HL-60/S4 treated with phorbol 12-myristate 13-acetate at 8.2 ng/mL for 4 days and 3 days (cell line): Measurements from ENCODE around the gene MFRP.

Experiments used
- in situ Hi-C: fragments of 300-500 bp; cut with MboI; formaldehyde crosslinking; loops from 2 replicates; pipeline ENCODE4 v1.15.0; 2022; ENCODE audit warnings: low sequenced_read_pairs

MFRP gene

GRCh38 chr11:119338965-119339588 lies 7.4 kb downstream of the MFRP start:
- in situ Hi-C loops, result no loop called here

- in situ Hi-C loops, result no loop called here
These were observed 8.1 kb downstream of the MFRP start for GRCh38 chr11:119338318-119338890.

GRCh38 chr11:119337581-119338317 lies 8.8 kb downstream of the MFRP start:
- in situ Hi-C loops, result no loop called here

DNA sequence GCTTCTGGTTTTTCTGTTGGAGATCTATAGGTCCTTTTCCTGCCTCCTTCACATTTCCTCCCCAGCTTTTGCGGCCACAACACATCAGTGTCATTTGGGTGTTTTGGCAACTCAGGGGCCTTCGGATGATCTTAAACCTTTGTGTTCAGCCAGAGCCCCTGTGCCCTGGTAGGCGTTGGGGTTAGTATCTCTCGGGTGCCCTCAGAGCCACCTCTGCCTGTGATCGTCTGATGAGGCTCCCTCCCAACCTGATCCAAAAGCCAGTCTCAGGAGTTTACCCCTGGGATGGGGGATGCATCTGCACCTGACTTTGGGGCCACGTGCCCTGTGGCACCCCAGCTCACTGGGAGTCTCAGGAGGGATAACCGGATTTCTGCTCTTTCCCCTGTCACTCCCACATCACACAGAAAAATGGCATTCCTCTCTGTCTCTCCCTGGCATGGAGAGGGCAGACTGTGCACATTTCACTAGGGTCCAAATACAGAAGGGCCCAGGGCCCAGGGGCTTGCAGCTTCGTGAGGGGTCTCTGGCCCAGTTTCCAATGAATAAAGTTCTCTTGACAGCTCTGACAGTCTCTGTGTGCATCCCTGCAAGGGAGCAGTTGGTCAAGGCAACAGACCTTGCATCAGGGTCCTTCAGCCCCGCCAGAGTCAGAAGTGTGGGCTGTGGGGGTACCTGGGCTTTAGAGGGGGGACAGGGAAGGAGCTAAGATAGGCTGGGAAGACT lies 9.6 kb downstream of the MFRP start:
- in situ Hi-C loops, result no loop called here

DNA sequence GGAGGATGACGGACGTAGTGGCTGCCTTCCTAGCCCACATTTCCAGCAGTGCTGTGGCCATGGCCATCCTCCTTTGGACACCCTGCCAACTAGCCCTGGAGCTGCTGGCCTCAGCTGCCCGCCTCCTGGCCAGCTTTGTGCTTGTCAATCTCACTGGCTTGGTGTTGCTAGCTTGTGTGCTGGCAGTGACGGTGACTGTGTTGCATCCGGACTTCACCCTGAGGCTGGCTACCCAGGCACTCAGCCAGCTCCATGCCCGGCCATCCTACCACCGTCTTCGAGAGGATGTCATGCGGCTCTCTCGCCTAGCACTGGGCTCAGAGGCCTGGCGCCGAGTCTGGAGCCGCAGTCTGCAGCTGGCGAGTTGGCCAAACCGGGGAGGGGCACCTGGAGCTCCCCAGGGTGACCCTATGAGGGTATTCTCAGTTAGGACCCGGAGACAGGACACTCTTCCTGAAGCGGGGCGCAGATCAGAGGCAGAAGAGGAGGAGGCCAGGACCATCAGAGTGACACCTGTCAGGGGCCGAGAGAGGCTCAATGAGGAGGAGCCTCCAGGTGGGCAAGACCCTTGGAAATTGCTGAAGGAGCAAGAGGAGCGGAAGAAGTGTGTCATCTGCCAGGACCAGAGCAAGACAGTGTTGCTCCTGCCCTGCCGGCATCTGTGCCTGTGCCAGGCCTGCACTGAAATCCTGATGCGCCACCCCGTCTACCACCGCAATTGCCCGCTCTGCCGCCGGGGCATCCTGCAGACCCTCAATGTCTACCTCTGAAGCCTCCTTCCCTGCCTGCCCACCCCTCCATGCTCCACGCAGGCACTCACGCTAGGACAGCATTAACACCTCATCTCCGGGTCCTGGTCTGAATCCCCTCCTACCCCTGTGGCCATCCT lies 10.6 kb downstream of the MFRP start:
- in situ Hi-C loops, result no loop called here

GRCh38 chr11:119335091-119335654 lies 11.3 kb downstream of the MFRP start:
- in situ Hi-C loops, result no loop called here

DNA sequence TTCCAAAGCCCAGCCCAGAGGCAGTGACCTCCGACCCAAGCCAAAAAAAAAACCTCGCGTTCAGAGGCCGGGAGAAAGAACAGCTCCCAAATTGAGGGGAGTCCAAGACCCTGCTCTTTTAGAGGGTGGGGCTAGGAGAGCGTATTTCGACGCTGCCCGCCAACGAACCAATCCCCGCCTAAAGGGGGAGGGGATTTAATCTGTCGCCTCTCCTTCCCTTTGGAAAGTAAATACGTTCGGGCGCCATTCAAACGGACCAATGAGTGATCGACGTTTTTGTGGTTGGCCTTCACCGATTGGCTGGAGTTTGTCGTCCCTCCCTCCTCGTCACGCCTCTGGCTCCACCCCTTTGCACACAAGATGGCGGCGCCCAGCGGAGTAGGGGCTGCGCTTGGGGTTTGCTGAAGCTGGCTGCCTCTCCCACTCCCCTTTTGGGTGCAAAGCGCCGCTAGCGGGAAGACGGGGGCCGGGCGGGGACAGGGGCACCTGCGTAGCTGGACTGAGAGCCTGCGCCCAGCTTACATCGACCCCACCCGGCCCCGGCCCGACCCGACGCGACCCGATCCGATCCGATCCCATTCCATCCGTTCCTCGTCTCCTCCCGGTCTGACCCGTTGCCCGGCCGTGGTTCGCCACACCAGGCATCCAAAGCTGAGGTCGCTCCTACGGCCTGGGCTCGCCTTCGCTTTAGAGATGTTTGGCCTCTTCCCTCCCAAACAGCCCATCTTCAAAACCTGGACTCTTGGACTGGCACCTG lies 12.2 kb downstream of the MFRP start, which contains the start of gene RNF26:
Gene RNF26 (plus strand): TSS at position 354 of the 757 bp plus-strand sequence. CDS start 596 bp downstream, outside the sequence.
- in situ Hi-C loops, result no loop called here

GRCh38 chr11:119332111-119332765 lies 14.3 kb downstream of the MFRP start:
- in situ Hi-C loops, result no loop called here

DNA sequence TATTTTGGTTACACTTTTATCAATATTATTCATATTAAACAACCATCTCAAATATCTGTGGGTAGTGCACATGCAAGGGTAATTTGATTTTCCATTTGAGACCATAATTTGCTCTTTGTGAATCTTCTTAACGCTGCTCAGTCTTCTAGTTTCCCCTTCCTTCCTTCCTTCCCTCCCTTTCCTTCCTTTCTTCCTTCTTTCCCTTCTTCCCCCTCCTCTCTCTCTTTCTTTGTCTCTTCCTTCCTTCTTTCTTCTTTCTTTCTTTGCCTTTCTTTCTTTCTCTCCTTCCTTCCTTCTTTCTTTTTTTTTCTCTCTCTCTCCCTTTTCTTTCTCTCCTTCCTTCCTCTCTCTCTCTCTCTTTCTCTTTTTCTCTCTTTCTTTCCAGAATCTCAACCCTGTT lies 16.3 kb downstream of the MFRP start:
- in situ Hi-C loops, result no loop called here

DNA sequence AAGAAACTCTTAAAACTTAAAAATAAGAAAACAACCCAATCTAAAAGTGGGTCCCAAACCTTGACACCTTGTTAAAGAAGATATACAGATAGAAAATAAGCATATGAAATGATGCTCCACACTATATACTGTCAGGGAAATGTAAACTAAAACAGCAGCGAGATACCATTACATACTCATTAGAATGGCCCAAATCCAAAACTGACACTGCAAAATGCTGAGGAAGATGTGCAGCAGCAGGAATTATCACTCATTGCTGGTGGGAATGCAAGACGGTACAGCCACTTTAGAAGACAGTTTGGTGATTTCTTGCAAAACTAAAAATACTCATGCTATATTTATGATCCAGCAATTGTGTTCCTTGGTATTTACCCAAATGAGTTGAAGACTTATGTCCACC lies 17.2 kb downstream of the MFRP start:
- in situ Hi-C loops, result no loop called here

DNA sequence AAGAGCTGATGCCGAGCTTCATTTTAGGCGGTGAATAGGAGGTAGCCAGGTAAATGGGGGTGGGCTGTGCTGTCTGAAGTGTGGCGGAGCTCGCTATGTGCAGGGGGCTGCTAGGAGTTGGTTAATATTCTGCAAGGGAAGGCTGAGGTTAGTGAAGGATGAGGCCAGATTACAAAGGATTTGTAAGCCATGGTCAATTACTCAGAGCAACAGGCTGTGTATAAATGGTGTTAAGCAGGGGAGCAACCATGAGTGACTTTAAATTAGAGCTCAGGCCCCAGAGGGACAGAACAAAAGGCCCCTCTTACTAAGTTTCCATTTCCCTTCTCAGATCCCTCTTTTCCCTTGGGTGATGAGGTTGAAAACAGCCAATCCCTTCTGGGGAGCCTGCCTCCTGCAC lies 22.3 kb downstream of the MFRP start:
- in situ Hi-C loops, result no loop called here

DNA sequence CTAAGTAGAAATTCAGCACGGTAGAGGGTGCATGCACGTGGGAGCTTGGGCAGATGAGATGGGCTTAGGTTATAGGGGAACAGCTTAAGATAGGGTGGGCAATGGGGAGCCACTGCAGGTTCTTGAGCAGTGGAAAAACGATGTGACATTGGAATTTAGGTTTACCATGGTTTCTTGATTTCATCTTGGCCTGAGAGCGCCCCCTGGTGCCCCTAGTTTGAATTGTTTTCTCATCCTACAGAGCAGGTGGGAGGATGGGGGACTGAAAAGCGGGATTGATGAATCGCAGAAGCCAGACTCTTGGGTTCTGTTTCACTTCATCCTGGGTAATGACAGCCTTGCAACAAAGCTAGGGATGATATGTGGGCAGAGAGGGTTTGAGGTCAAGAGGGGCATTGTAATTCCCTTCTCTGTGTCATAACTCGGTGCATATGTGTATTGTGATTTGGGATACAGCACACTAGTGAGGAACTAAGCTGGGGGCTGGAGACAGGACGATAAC lies 22.9 kb downstream of the MFRP start:
- in situ Hi-C loops, result no loop called here

DNA sequence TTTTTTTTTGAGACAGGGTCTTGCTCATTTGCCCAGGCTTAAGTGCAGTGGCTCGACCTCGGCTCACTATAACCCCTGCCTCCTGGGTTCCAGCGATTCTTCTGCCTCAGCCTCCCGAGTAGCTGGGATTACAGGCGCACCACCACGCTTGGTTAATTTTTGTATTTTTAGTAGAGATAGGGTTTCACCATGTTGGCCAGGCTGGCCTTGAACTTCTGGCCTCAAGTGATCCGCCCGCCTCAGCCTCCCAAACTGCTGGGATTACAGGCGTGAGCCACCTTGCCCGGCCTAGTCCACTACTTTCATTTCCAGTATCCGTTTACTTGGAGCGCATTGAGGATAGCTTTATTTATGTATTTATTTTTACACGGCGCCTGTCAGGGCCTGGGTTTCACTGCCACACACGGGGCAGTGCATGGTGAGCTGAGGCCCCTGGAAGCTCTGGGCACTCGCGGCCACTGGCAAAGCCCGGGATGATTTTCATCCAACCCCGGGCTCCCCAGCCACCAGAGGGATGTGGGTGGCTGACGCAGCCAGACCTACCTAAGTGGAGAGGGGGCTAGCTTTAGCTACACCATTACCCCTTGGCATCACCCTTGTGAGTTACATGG lies 23.5 kb downstream of the MFRP start:
- in situ Hi-C loops, result no loop called here

DNA sequence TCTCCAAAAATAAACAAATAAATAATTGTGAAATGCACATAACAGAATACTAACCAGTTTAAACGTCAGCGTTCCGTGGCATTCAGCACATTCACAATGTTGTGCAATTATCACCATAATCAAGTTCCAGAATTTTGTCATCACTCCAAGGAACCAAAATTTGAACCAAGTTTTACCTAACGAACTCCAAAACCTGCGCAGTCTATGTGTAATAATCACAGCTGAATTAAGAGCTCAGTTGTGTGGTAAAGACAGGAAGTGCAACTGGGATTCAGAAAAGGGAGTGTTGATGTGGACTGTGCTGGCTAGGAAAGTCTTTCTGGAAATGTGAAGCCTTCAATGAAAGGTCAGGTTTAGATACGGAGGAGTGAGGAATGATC lies 24.2 kb downstream of the MFRP start:
- in situ Hi-C loops, result no loop called here

DNA sequence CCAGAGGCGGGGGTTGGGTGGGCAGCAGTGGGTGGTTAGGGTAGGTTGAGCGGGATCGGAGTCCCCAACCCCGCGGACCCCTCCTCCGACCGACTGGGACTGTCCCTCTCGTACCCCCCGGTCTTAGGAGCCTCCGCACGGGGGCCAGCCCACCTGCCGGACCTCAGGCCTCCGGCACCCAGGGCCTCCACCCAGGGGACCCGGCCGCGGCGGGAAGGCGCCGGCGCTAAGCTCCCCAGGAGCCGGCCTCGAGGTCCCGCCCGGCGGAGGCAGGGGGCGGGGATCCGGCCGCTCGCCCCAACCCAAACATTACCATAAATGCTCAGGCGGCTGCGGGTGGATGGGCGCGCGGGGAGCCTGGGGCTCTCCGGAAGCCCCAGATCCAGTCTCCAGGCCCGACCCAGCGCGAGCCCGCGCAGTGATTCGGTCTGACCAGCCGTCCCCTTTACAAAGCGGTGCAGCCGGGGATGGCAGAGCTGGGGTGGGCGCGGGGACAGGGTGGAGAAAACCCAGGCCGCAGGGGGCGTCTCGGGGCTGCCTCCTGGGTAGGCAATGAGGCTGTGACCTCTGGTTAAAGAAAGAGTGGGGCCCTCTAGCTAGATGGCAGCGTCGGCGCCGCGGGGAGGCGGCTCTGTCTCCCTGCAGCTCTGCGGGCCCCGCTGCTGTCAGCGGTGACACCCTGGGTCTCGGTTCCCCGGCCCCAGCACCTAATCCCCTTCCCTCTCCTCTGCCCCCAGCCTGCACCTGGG lies 25.6 kb downstream of the MFRP start:
- in situ Hi-C loops, result no loop called here

GRCh38 chr11:119320240-119320775 lies 26.2 kb downstream of the MFRP start:
- in situ Hi-C loops, result no loop called here

- in situ Hi-C loops, result no loop called here
These were observed 26.7 kb downstream of the MFRP start for GRCh38 chr11:119319700-119320239.
